TTC549 (cell line): Measurements from ENCODE around the gene OGFOD3.
A peak's percentile ranks its signal among the peaks of the same experiment; 100 is the strongest.
"Not testable (repeated sequence)": the region's sequence is repeated elsewhere in the genome, so short reads cannot be mapped to it uniquely, and the experiment has no call there.

ENCODE experiments used
- FAIRE-seq: peaks from 2 replicates; lab custom pipeline; 2012; peaks lifted over from hg19 to GRCh38; lab: Jason Lieb, UNC

OGFOD3 gene

GRCh38 chr17:82418001-82418986 lies at the start of gene OGFOD3, which contains the start of gene HEXD:
TSS of gene OGFOD3 (minus strand) at chr17:82418586. CDS start at chr17:82418485, 101 bp downstream.
TSS of gene HEXD (plus strand) at chr17:82418347. CDS start at chr17:82419800, 1,453 bp downstream.
- no peak for FAIRE-seq

- no peak for FAIRE-seq
These were observed 46.7 kb upstream of the OGFOD3 start for GRCh38 chr17:82465023-82465603.

GRCh38 chr17:82464567-82464929 lies 46.2 kb upstream of the OGFOD3 start:
- no peak for FAIRE-seq

GRCh38 chr17:82463925-82464566 lies 45.7 kb upstream of the OGFOD3 start:
- FAIRE-seq, result no peak

- no peak for FAIRE-seq
These were observed 45.0 kb upstream of the OGFOD3 start for GRCh38 chr17:82463391-82463790.

- FAIRE-seq, result no peak
These were observed 43.6 kb upstream of the OGFOD3 start for GRCh38 chr17:82461827-82462524.

- FAIRE-seq, result not testable (repeated sequence)
These were observed 41.5 kb upstream of the OGFOD3 start for GRCh38 chr17:82459936-82460335.

GRCh38 chr17:82458885-82459424 lies 40.6 kb upstream of the OGFOD3 start:
- FAIRE-seq, result no peak

- FAIRE-seq, result peak; percentile 17
These were observed 39.9 kb upstream of the OGFOD3 start, which contains the start of gene NARF for GRCh38 chr17:82458179-82458884. TSS of gene NARF (plus strand) at chr17:82458741. CDS start at chr17:82458804, 63 bp downstream.

- no peak for FAIRE-seq
These were observed 39.5 kb upstream of the OGFOD3 start for GRCh38 chr17:82457929-82458178.

- no peak for FAIRE-seq
These were observed 38.9 kb upstream of the OGFOD3 start for GRCh38 chr17:82457073-82457928.

GRCh38 chr17:82453706-82454105 lies 35.3 kb upstream of the OGFOD3 start:
- not testable (repeated sequence) for FAIRE-seq

- FAIRE-seq, result not testable (repeated sequence)
These were observed 34.8 kb upstream of the OGFOD3 start for GRCh38 chr17:82453151-82453550.

GRCh38 chr17:82452162-82452561 lies 33.8 kb upstream of the OGFOD3 start:
- FAIRE-seq, result no peak

GRCh38 chr17:82450357-82451106 lies 32.1 kb upstream of the OGFOD3 start, which contains the start of gene CYBC1:
TSS of gene CYBC1 (minus strand) at chr17:82450752. CDS start at chr17:82449254, 1,498 bp downstream.
- no peak for FAIRE-seq

- no peak for FAIRE-seq
These were observed 31.5 kb upstream of the OGFOD3 start for GRCh38 chr17:82449883-82450356.

- FAIRE-seq, result no peak
These were observed 30.9 kb upstream of the OGFOD3 start for GRCh38 chr17:82449131-82449882.

GRCh38 chr17:82447876-82448275 lies 29.5 kb upstream of the OGFOD3 start:
- FAIRE-seq, result no peak

- no peak for FAIRE-seq
These were observed 28.3 kb upstream of the OGFOD3 start for GRCh38 chr17:82446649-82447048.
